Measurements from ENCODE around the gene UBTD2. TPM values are rescaled to one million over a fixed set of nuclear protein-coding genes. Genes with fewer than 3 reads are reported as not detected.

The UBTD2 gene
- total and polyA plus RNA-seq, 2 experiments from 2014 or later: 17.9 to 46.3 TPM

GRCh38 chr5:172162323-172162986, 121.1 kb downstream of the UBTD2 start:
- Histone ChIP-seq H3K4me2 (no peak overlapping the region), H3K27ac (ENCODE audit: low read depth) (0 out of 2 replicates have a peak overlapping the region, but pooled peaks have one; percentile 39), H3K4me3 (no peak overlapping the region), H2AFZ (no peak overlapping the region), H3K36me3 (ENCODE audit: insufficient read depth) (no peaks in the 10 kb centered on the region), H3K27me3 (ENCODE audit: insufficient read depth) (no peaks in the 10 kb centered on the region), H3K9me2 (ENCODE audit: insufficient read depth) (no peaks in the 10 kb centered on the region), H3K79me2 (replicated peaks; ENCODE audit: insufficient read depth) (peaks cover 14% of the 10 kb centered on the region; the same call in 1 of the 2 replicates), H4K20me1 (replicated peaks; ENCODE audit: insufficient read depth) (no peaks in the 10 kb centered on the region; the same call in 1 of the 2 replicates), H3K4me1 (ENCODE audit: insufficient read depth) (no peaks in the 10 kb centered on the region), H3F3A (replicated peaks; ENCODE audit: low read depth) (0 out of 2 replicates have a peak, but pooled peaks cover 3% of the 10 kb centered on the region)
- no peak overlapping the region for H3K27ac Mint-ChIP-seq
- no peaks in the 10 kb centered on the region for H3K4me1 Mint-ChIP-seq
- no peaks in the 10 kb centered on the region; the same call in 2 of the 3 replicates for H3K9me3 Mint-ChIP-seq
- ATAC-seq (no peak; the same call in 2 of the 3 replicates), DNase-seq (ENCODE audit: low spot score) (no peak)
- no peaks in the 10 kb centered on the region for H3K27me3 Mint-ChIP-seq (ENCODE audit: insufficient read depth, low read depth, poor library complexity)
- TF ChIP-seq ZNF462 (CRISPR knock-in tag; IDR thresholded peaks at IDR 0.05) (no peak), REST (IDR thresholded peaks at IDR 0.05; ENCODE audit: unreplicated experiment) (no peak)
- H3K4me3 Mint-ChIP-seq: no peak overlapping the region
- H3K36me3 Mint-ChIP-seq (ENCODE audit: low read depth): no peaks in the 10 kb centered on the region; the same call in 2 of the 3 replicates

Data from GM23338 (cell line).